Loucy (cell line): ENCODE data around the gene DEPDC5.

ENCODE experiments used
- H2AFZ ChIP-seq: fragments of 200-600 bp; sonication (generic); 2 replicates; pipeline ENCODE4 v1.6.0; 2016; ENCODE audit warnings: antibody characterized with exemption, mild to moderate bottlenecking, low read length, moderate library complexity
- H3F3A ChIP-seq: fragments of 200-600 bp; 2 replicates; pipeline ENCODE4 v1.6.0; 2016; ENCODE audit warnings: antibody characterized with exemption, low read depth, mild to moderate bottlenecking
- H3K27me3 ChIP-seq: fragments of 200-600 bp; sonication (generic); 2 replicates; pipeline ENCODE4 v1.6.1; 2014; ENCODE audit warnings: low read length, mild to moderate bottlenecking; ENCODE audit not compliant: insufficient read depth, poor library complexity, severe bottlenecking
- H3K36me3 ChIP-seq: fragments of 200-600 bp; sonication (generic); 2 replicates; pipeline ENCODE4 v1.6.1; 2016; ENCODE audit warnings: low read length; ENCODE audit not compliant: insufficient read depth
- H3K4me1 ChIP-seq: fragments of 200-600 bp; sonication (generic); 2 replicates; pipeline ENCODE4 v1.5.1; 2014; ENCODE audit warnings: low read length, mild to moderate bottlenecking; ENCODE audit not compliant: insufficient read depth, poor library complexity, severe bottlenecking
- H3K4me2 ChIP-seq: fragments of 200-600 bp; sonication (generic); 2 replicates; pipeline ENCODE4 v1.6.0; 2014; ENCODE audit warnings: antibody characterized with exemption, low read length, low read depth, mild to moderate bottlenecking; ENCODE audit not compliant: poor library complexity, severe bottlenecking
- H3K4me3 ChIP-seq: fragments of 200-600 bp; sonication (generic); 2 replicates; pipeline ENCODE4 v1.5.1; 2014; ENCODE audit warnings: low read length, mild to moderate bottlenecking, mixed read lengths; ENCODE audit not compliant: poor library complexity, severe bottlenecking
- H3K79me2 ChIP-seq: fragments of 200-600 bp; sonication (generic); 2 replicates; pipeline ENCODE4 v1.6.1; 2014; ENCODE audit warnings: low read length; ENCODE audit not compliant: insufficient read depth
- H3K9ac ChIP-seq: fragments of 200-600 bp; sonication (generic); 2 replicates; pipeline ENCODE4 v1.6.0; 2014; ENCODE audit warnings: mild to moderate bottlenecking, low read depth, low read length, moderate library complexity; ENCODE audit not compliant: poor library complexity, severe bottlenecking
- H3K9me2 ChIP-seq: fragments of 200-600 bp; sonication (generic); replicated peaks from 2 replicates; pipeline ENCODE4 v1.6.1; 2016; ENCODE audit warnings: low read depth, low read length, mixed read lengths
- H3K9me3 ChIP-seq: fragments of 200-600 bp; sonication (generic); 2 replicates; pipeline ENCODE4 v1.6.1; 2014; ENCODE audit warnings: mild to moderate bottlenecking, antibody characterized with exemption, low read length, low read depth; ENCODE audit not compliant: insufficient read depth
- H4K20me1 ChIP-seq: fragments of 200-600 bp; sonication (generic); 2 replicates; pipeline ENCODE4 v1.6.0; 2014; ENCODE audit warnings: antibody characterized with exemption, low read length, mild to moderate bottlenecking; ENCODE audit not compliant: insufficient read depth, poor library complexity, severe bottlenecking
- CTCF ChIP-seq: fragments of 200-600 bp; sonication (generic); conservative IDR thresholded peaks from 2 replicates; pipeline ENCODE4 v1.5.1; 2014; ENCODE audit warnings: mild to moderate bottlenecking, antibody characterized with exemption, low read length
- EZH2phosphoT487 ChIP-seq: fragments of 200-600 bp; IDR thresholded peaks from 2 replicates; pipeline ENCODE4 v1.6.1; 2018; ENCODE audit warnings: antibody characterized with exemption, mild to moderate bottlenecking, moderate library complexity, borderline replicate concordance

DEPDC5 gene

GRCh38 chr22:31956360-31956759 lies 202.5 kb downstream of the DEPDC5 start:
- Histone ChIP-seq H4K20me1 (peaks cover 63% of the 10 kb centered on the region), H3K9me2 (no peaks in the 10 kb centered on the region), H3F3A (peaks cover 3% of the 10 kb centered on the region; the same call in 1 of the 2 replicates), H3K9ac (no peak overlapping the region), H3K36me3 (peaks cover 30% of the 10 kb centered on the region), H3K4me1 (peaks cover 32% of the 10 kb centered on the region), H3K27me3 (no peaks in the 10 kb centered on the region), H3K4me3 (no peak overlapping the region), H3K9me3 (no peaks in the 10 kb centered on the region), H3K79me2 (peaks cover 60% of the 10 kb centered on the region), H2AFZ (no peak overlapping the region), H3K4me2 (no peak overlapping the region)
- no peak for TF ChIP-seq EZH2phosphoT487
- TF ChIP-seq CTCF = no peak
